ENCODE measurements around the gene ENPP1. TPM values are rescaled to one million over a fixed set of nuclear protein-coding genes. Genes with fewer than 3 reads are reported as not detected.

Gene ENPP1
- polyA plus RNA-seq, 1 of the 3 experiments (the other 2 are of a cell fraction) = not detected

DNA sequence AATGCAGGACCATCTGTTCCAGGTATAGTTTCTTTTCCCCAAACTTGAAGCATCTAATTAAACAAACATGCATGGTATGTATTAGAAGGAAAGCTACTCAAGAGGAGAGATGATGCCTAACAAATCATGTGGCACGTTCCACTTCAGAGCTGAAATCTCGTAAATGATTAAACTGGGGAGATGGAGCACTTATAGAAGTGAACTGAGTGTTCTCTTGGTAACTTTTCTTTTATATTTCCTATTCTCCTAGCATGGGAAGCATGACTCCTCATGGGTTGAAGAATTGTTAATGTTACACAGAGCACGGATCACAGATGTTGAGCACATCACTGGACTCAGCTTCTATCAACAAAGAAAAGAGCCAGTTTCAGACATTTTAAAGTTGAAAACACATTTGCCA is 82.3 kb downstream of the ENPP1 start (continued):
- TF ChIP-seq NRF1 (IDR thresholded peaks at IDR 0.05; ENCODE audit: low read depth, low read length) (no peak), RAD21 (IDR thresholded peaks at IDR 0.05; ENCODE audit: low read length) (no peak)

DNA sequence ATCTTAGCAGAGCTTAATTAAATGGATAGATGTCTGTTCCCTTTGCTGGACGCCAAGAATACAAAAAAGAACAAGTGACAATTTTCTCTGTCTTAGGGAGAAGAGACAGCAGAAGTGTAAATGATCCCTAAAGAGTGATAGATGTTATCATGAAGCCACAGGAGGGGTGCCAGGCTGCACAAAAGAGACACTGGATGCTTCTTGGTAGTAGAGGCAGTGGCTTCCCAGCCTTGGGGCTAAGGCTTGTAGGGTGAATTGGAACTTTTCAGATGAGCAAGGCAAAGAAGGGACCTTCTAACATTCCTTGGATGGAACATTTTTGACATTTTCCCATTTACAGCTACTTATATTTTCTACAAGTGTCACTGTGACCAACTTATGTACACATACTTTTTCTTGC is 85.4 kb downstream of the ENPP1 start:
- ChIA-PET CTCF (interaction anchor here (1.0 to 1.1 kb wide), 2 partner anchors 11 to 22 kb away, joined by 3 read pairs; no protein-coding TSS in a partner anchor), POLR2A (no interaction called here)
- peaks cover 28% of the 10 kb centered on the region; the same call in 1 of the 2 replicates for H3K27me3 ChIP-seq (ENCODE audit: insufficient read depth)
- WGBS (ENCODE audit: low lambda C conversion rate) = 7% methylated on average over 1 of the region's 1 CpG
- no peaks in the 10 kb centered on the region for H3K9me3 ChIP-seq
- H2AFZ ChIP-seq (ENCODE audit: low read depth) = no peak overlapping the region
- no peaks in the 10 kb centered on the region for H3F3A ChIP-seq (replicated peaks; ENCODE audit: insufficient read depth)
- H3K9me2 ChIP-seq = no peaks in the 10 kb centered on the region
- H3K4me2 ChIP-seq = no peak overlapping the region
- no peak for DNase-seq
- H3K79me2 ChIP-seq (ENCODE audit: insufficient read depth) = no peaks in the 10 kb centered on the region
- no peak overlapping the region for H3K4me3 ChIP-seq (ENCODE audit: low read depth in 2 of 2, low read length in 1 of 2)
- H3K9ac ChIP-seq = no peak overlapping the region
- no peaks in the 10 kb centered on the region for H3K36me3 ChIP-seq (replicated peaks in 1 of 2; ENCODE audit: control insufficient read depth in 1 of 2, insufficient read depth in 2 of 2, low read length in 1 of 2)
- TF ChIP-seq TCF12 (IDR thresholded peaks at IDR 0.05) (no peak), SIN3A (IDR thresholded peaks at IDR 0.05; ENCODE audit: borderline replicate concordance, low read depth, low read length) (no peak), MXI1 (IDR thresholded peaks at IDR 0.05; ENCODE audit: low read depth, low read length) (no peak), TEAD4 (IDR thresholded peaks at IDR 0.05; ENCODE audit: borderline replicate concordance, insufficient read depth) (no peak), RXRA (IDR thresholded peaks at IDR 0.05; ENCODE audit: borderline replicate concordance, low read depth) (no peak), FOSL2 (IDR thresholded peaks at IDR 0.05; ENCODE audit: borderline replicate concordance, low read depth) (no peak), SMC3 (IDR thresholded peaks at IDR 0.05; ENCODE audit: low read depth, low read length) (no peak), RCOR1 (IDR thresholded peaks at IDR 0.05; ENCODE audit: low read length) (no peak), FOXM1 (IDR thresholded peaks at IDR 0.05; ENCODE audit: low read depth) (no peak), RFX5 (IDR thresholded peaks at IDR 0.05; ENCODE audit: low read length) (no peak), FOXJ3 (CRISPR knock-in tag; IDR thresholded peaks at IDR 0.05) (no peak), JUND (IDR thresholded peaks at IDR 0.05) (no peak), CHD2 (IDR thresholded peaks at IDR 0.05; ENCODE audit: low read length, partially characterized antibody) (no peak), POLR2AphosphoS5 (IDR thresholded peaks at IDR 0.05; ENCODE audit: low read depth, low read length) (no peak), NFIC (IDR thresholded peaks at IDR 0.05; ENCODE audit: borderline replicate concordance) (no peak)
- TF ChIP-seq, protein P1, sequence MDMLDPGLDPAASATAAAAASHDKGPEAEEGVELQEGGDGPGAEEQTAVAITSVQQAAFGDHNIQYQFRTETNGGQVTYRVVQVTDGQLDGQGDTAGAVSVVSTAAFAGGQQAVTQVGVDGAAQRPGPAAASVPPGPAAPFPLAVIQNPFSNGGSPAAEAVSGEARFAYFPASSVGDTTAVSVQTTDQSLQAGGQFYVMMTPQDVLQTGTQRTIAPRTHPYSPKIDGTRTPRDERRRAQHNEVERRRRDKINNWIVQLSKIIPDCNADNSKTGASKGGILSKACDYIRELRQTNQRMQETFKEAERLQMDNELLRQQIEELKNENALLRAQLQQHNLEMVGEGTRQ (IDR thresholded peaks at IDR 0.05; ENCODE audit: borderline replicate concordance, low read depth, low read length) = no peak
- TF ChIP-seq, protein P2, sequence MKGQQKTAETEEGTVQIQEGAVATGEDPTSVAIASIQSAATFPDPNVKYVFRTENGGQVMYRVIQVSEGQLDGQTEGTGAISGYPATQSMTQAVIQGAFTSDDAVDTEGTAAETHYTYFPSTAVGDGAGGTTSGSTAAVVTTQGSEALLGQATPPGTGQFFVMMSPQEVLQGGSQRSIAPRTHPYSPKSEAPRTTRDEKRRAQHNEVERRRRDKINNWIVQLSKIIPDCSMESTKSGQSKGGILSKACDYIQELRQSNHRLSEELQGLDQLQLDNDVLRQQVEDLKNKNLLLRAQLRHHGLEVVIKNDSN (IDR thresholded peaks at IDR 0.05; ENCODE audit: borderline replicate concordance, low read depth) = no peak
- TF ChIP-seq, protein P3, sequence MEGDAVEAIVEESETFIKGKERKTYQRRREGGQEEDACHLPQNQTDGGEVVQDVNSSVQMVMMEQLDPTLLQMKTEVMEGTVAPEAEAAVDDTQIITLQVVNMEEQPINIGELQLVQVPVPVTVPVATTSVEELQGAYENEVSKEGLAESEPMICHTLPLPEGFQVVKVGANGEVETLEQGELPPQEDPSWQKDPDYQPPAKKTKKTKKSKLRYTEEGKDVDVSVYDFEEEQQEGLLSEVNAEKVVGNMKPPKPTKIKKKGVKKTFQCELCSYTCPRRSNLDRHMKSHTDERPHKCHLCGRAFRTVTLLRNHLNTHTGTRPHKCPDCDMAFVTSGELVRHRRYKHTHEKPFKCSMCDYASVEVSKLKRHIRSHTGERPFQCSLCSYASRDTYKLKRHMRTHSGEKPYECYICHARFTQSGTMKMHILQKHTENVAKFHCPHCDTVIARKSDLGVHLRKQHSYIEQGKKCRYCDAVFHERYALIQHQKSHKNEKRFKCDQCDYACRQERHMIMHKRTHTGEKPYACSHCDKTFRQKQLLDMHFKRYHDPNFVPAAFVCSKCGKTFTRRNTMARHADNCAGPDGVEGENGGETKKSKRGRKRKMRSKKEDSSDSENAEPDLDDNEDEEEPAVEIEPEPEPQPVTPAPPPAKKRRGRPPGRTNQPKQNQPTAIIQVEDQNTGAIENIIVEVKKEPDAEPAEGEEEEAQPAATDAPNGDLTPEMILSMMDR (IDR thresholded peaks at IDR 0.05) = no peak
- TF ChIP-seq, protein P4, sequence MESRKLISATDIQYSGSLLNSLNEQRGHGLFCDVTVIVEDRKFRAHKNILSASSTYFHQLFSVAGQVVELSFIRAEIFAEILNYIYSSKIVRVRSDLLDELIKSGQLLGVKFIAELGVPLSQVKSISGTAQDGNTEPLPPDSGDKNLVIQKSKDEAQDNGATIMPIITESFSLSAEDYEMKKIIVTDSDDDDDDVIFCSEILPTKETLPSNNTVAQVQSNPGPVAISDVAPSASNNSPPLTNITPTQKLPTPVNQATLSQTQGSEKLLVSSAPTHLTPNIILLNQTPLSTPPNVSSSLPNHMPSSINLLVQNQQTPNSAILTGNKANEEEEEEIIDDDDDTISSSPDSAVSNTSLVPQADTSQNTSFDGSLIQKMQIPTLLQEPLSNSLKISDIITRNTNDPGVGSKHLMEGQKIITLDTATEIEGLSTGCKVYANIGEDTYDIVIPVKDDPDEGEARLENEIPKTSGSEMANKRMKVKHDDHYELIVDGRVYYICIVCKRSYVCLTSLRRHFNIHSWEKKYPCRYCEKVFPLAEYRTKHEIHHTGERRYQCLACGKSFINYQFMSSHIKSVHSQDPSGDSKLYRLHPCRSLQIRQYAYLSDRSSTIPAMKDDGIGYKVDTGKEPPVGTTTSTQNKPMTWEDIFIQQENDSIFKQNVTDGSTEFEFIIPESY (IDR thresholded peaks at IDR 0.05; ENCODE audit: borderline replicate concordance, low read depth) = no peak
- TF ChIP-seq, protein P5, sequence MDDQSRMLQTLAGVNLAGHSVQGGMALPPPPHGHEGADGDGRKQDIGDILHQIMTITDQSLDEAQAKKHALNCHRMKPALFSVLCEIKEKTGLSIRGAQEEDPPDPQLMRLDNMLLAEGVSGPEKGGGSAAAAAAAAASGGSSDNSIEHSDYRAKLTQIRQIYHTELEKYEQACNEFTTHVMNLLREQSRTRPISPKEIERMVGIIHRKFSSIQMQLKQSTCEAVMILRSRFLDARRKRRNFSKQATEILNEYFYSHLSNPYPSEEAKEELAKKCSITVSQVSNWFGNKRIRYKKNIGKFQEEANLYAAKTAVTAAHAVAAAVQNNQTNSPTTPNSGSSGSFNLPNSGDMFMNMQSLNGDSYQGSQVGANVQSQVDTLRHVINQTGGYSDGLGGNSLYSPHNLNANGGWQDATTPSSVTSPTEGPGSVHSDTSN (IDR thresholded peaks at IDR 0.05) = no peak
- H4K20me1 ChIP-seq (ENCODE audit: insufficient read depth) = no peaks in the 10 kb centered on the region
- H3K27ac ChIP-seq (ENCODE audit: low read depth in 2 of 2, low read length in 1 of 2) = no peak overlapping the region
- H3K4me1 ChIP-seq (ENCODE audit: control insufficient read depth in 1 of 2, insufficient read depth in 2 of 2, low read depth in 1 of 2, low read length in 1 of 2) = no peaks in the 10 kb centered on the region

All from SK-N-SH (cell line).